ENCODE data around the gene SCRN2.

The SCRN2 gene

GRCh38 chr17:47871048-47871447 lies 30.0 kb upstream of the SCRN2 start:
- DNase-seq, result no peak

- DNase-seq, result no peak
These were observed 29.0 kb upstream of the SCRN2 start for GRCh38 chr17:47870056-47870455.

GRCh38 chr17:47869114-47869513 lies 28.0 kb upstream of the SCRN2 start:
- DNase-seq, result no peak

GRCh38 chr17:47867813-47868533 lies 26.9 kb upstream of the SCRN2 start:
- DNase-seq, result no peak

- no peak for DNase-seq
These were observed 25.9 kb upstream of the SCRN2 start for GRCh38 chr17:47866941-47867340.

GRCh38 chr17:47864791-47865216 lies 23.7 kb upstream of the SCRN2 start:
- DNase-seq, result no peak

GRCh38 chr17:47862621-47863440 lies 21.8 kb upstream of the SCRN2 start:
- peak; percentile 90 for DNase-seq

GRCh38 chr17:47860386-47860785 lies 19.3 kb upstream of the SCRN2 start:
- DNase-seq, result no peak

GRCh38 chr17:47857551-47858455 lies 16.7 kb upstream of the SCRN2 start:
- DNase-seq, result no peak

GRCh38 chr17:47856830-47857229 lies 15.8 kb upstream of the SCRN2 start:
- no peak for DNase-seq

- DNase-seq, result no peak
These were observed 14.7 kb upstream of the SCRN2 start for GRCh38 chr17:47855737-47856136.

- DNase-seq, result no peak
These were observed 12.5 kb upstream of the SCRN2 start for GRCh38 chr17:47853616-47854015.

- DNase-seq, result no peak
These were observed 11.3 kb upstream of the SCRN2 start for GRCh38 chr17:47852113-47852949.

- DNase-seq, result no peak
These were observed 10.7 kb upstream of the SCRN2 start for GRCh38 chr17:47851764-47852112.

GRCh38 chr17:47850692-47851573 lies 9.9 kb upstream of the SCRN2 start, which contains the start of gene SP6:
Gene SP6, minus strand, starts transcription at chr17:47851163. Its CDS starts 2,734 bp downstream, at chr17:47848429.
- peak; percentile 59 for DNase-seq

GRCh38 chr17:47850373-47850691 lies 9.3 kb upstream of the SCRN2 start:
- no peak for DNase-seq

- no peak for DNase-seq
These were observed 7.1 kb upstream of the SCRN2 start for GRCh38 chr17:47848198-47848513.

- no peak for DNase-seq
These were observed 6.5 kb upstream of the SCRN2 start for GRCh38 chr17:47847341-47848197.

GRCh38 chr17:47846716-47847340 lies 5.8 kb upstream of the SCRN2 start:
- no peak for DNase-seq

- no peak for DNase-seq
These were observed 4.6 kb upstream of the SCRN2 start for GRCh38 chr17:47845716-47846075.

All from fibroblast of skin of right biceps (primary cell).